Pancreas (tissue), 10 donors: ENCODE results near the gene XRCC3. TPM values are rescaled to one million over a fixed set of nuclear protein-coding genes. Genes with fewer than 3 reads are reported as not detected.

Experiments
- ATAC-seq, 4 donors: fragments of 200-7000 bp; cut with Tn5 transposase; one replicate each; pipeline versions ENCODE4 v1.8.0 to v1.9.1; 2020; ENCODE audit warnings: mild to moderate bottlenecking in 4 of 4, moderate library complexity in 4 of 4
- DNase-seq, 6 donors: peaks; one replicate each; pipeline ENCODE4 v3.0.0-alpha.2; 2020
- FAIRE-seq: peaks from 2 replicates; lab custom pipeline; 2012; peaks lifted over from hg19 to GRCh38; lab: Jason Lieb, UNC
- H3K27ac ChIP-seq, 4 donors: fragments of 200-600 bp; sonication (generic); 1 replicate in 3 of 4; 2 replicates in 1 of 4; pipeline versions ENCODE4 v1.5.0 to v1.8.0; 2020
- H3K27me3 ChIP-seq, 4 donors: fragments of 200-600 bp; one replicate each; pipeline ENCODE4 v1.8.0; 2021
- H3K36me3 ChIP-seq, 3 donors: fragments of 200-600 bp; sonication (generic) in 1 of 3; one replicate each; pipeline versions ENCODE4 v1.5.0 to v1.8.0; 2020 to 2021
- H3K4me1 ChIP-seq, 3 donors: fragments of 200-600 bp; one replicate each; pipeline ENCODE4 v1.8.0; 2021
- H3K4me3 ChIP-seq, 4 donors: fragments of 200-600 bp; sonication (generic) in 2 of 4; one replicate each; pipeline versions ENCODE4 v1.5.0 to v1.8.0; 2020 to 2021
- H3K9me3 ChIP-seq, 4 donors: fragments of 200-600 bp; one replicate each; pipeline ENCODE4 v1.8.0; 2021
- CTCF ChIP-seq, 4 donors: fragments of 200-600 bp; sonication (generic) in 3 of 4; IDR thresholded peaks; one replicate each; pipeline versions ENCODE4 v1.5.0 to v1.8.0; 2021; ENCODE audit warnings: antibody characterized with exemption in 4 of 4
- WGBS, 2 donors: extraction: QIAGEN DNeasy Blood & Tissue Kit; methylation state at CpG; one replicate each; pipeline ENCODE4 v1.1.7; 2013; 5-methylcytosine and 5-hydroxymethylcytosine counted together
- intact Hi-C, 3 donors: fragments of 100-400 bp; cut with DNase I; formaldehyde crosslinking; loops; one replicate each; pipeline versions ENCODE4 v1.11.1 to v1.14.2; 2022
- polyA plus RNA-seq, 2 donors: library from polyadenylated mRNA; stranded (reverse); fragments of 200-250 nt; gene quantifications; one replicate each; pipeline ENCODE4 v1.2.3, GENCODE V29; 2013
- total RNA-seq, 6 donors: library from RNA; stranded (reverse); fragmentation: NEBNext Ultra II Directional in 4 of 6; extraction: Animal tissue kit (Norgen Biotek cat#: 25700) in 4 of 6; gene quantifications; one replicate each; pipeline versions ENCODE4 v1.2.1 to v1.2.4, GENCODE V29; 2021 to 2023
- donor health status: healthy with polysubstance abuse.
- donor health status: DM: no; HTN: no; CAD: no; lungs with moderate emphysema.
- donor health status: DM: no; HTN: no; CAD: no.
- donor health status: control.
- donor health status: control.
- donor health status: Bipolar disorder and iron deficiency.
- donor health status: DM: yes; HTN: yes; CAD: no.
- donor health status: DM: no; HTN: no; CAD: no.
- donor health status: DM: no; HTN: no; CAD: no.
- donor health status: DM: yes; HTN: yes; CAD: no.

The XRCC3 gene
- total and polyA plus RNA-seq, 8 donors = 1.7 to 5.2 (median 3.0) TPM

GRCh38 chr14:103683139-103683538 lies 32.1 kb downstream of the XRCC3 start:
- FAIRE-seq = no peak
- no peak for DNase-seq
- TF ChIP-seq CTCF (IDR thresholded peaks at IDR 0.05) = no peak
- H3K36me3 ChIP-seq = peaks cover 0 to 79% (median 24%) of the 10 kb centered on the region in 3 donors
- H3K4me1 ChIP-seq = no peaks in the 10 kb centered on the region
- no peaks in the 10 kb centered on the region for H3K9me3 ChIP-seq
- WGBS, 2 donors = 80 to 85% methylated on average over 15 of the region's 15 CpGs
- intact Hi-C loops = no loop called here
- H3K4me3 ChIP-seq = no peak overlapping the region
- H3K27me3 ChIP-seq = no peaks in the 10 kb centered on the region
- H3K27ac ChIP-seq = no peak overlapping the region
- no peak for ATAC-seq

- no peak for TF ChIP-seq CTCF (IDR thresholded peaks at IDR 0.05)
- intact Hi-C loops = no loop called here
- WGBS, 2 donors = 85 to 86% methylated on average over 17 of the region's 17 CpGs
- no peak overlapping the region for H3K27ac ChIP-seq
- H3K9me3 ChIP-seq = no peaks in the 10 kb centered on the region
- H3K27me3 ChIP-seq = no peaks in the 10 kb centered on the region
- no peaks in the 10 kb centered on the region for H3K4me1 ChIP-seq
- FAIRE-seq = no peak
- DNase-seq = no peak
- ATAC-seq = no peak
- no peak overlapping the region for H3K4me3 ChIP-seq
- peaks cover 0 to 87% (median 31%) of the 10 kb centered on the region in 3 donors for H3K36me3 ChIP-seq
Measured at GRCh38 chr14:103680491-103681231, 34.6 kb downstream of the XRCC3 start.

DNA sequence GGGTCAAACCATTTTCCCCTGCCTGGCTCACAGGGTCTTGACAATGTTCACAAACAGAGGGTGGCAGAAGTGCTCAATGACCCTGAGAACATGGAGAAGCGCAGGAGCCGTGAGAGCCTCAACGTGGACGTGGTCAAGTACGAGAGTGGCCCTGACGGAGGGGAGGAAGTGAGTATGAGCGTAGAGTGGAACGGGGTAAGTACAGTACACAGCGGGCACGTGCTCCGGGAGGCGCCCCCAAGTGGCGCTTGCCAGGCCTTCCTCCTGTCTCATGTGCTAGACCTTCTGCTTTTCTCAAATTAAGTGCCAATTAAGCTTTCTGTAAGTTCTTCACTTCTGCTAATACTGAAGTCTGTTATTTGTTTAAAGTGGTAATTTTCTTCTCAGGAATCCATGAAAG lies 35.9 kb downstream of the XRCC3 start:
- H3K27me3 ChIP-seq = no peaks in the 10 kb centered on the region
- H3K36me3 ChIP-seq = peaks cover 0 to 89% (median 43%) of the 10 kb centered on the region in 3 donors
- no peaks in the 10 kb centered on the region for H3K4me1 ChIP-seq
- no peaks in the 10 kb centered on the region for H3K9me3 ChIP-seq
- intact Hi-C loops = no loop called here
- no peak for FAIRE-seq
- DNase-seq = no peak
- peak in 3 of 4 donors; percentile 67 to 84 (median 81) for ATAC-seq
- no peak overlapping the region for H3K4me3 ChIP-seq
- 68 to 70% methylated on average over 13 of the region's 13 CpGs for WGBS, 2 donors
- no peak overlapping the region for H3K27ac ChIP-seq
- TF ChIP-seq CTCF (IDR thresholded peaks at IDR 0.05) = no peak

- no peak overlapping the region for H3K4me3 ChIP-seq
- peak in 2 of 4 donors; percentile 43 to 47 for ATAC-seq
- intact Hi-C loops = no loop called here
- 80 to 84% methylated on average over 16 of the region's 16 CpGs for WGBS, 2 donors
- no peak for TF ChIP-seq CTCF (IDR thresholded peaks at IDR 0.05)
- no peak for FAIRE-seq
- H3K4me1 ChIP-seq = no peaks in the 10 kb centered on the region
- H3K27me3 ChIP-seq = no peaks in the 10 kb centered on the region
- peaks cover 5 to 98% (median 55%) of the 10 kb centered on the region in 3 donors for H3K36me3 ChIP-seq
- no peak overlapping the region for H3K27ac ChIP-seq
- no peaks in the 10 kb centered on the region for H3K9me3 ChIP-seq
- DNase-seq = no peak
Measured at GRCh38 chr14:103676881-103677675, 38.2 kb downstream of the XRCC3 start.
